Rectal smooth muscle tissue (tissue), 1 donor: ENCODE results near the gene ZNF766.

Experiments
- H3K27ac ChIP-seq: one replicate; pipeline ENCODE4 v1.7.0; 2013; ENCODE audit warnings: low read depth, low read length, inconsistent platforms
- H3K27me3 ChIP-seq: one replicate; pipeline ENCODE4 v1.7.0; 2013; ENCODE audit warnings: low read length; ENCODE audit not compliant: control insufficient read depth, insufficient read depth
- H3K36me3 ChIP-seq: one replicate; pipeline ENCODE4 v1.7.0; 2013; ENCODE audit warnings: low read length; ENCODE audit not compliant: control insufficient read depth, insufficient read depth
- H3K4me1 ChIP-seq: one replicate; pipeline ENCODE4 v1.7.0; 2013; ENCODE audit warnings: low read length; ENCODE audit not compliant: control insufficient read depth, insufficient read depth
- H3K4me3 ChIP-seq: one replicate; pipeline ENCODE4 v1.7.0; 2013; ENCODE audit warnings: low read length
- H3K9ac ChIP-seq: one replicate; pipeline ENCODE4 v1.7.0; 2013; ENCODE audit warnings: low read length

Gene ZNF766

GRCh38 chr19:52345162-52345561 is 75.8 kb downstream of the ZNF766 start:
- H3K4me3 ChIP-seq: no peak overlapping the region
- H3K9ac ChIP-seq: no peak overlapping the region
- no peaks in the 10 kb centered on the region for H3K4me1 ChIP-seq
- H3K27ac ChIP-seq: no peak overlapping the region
- peaks cover 5% of the 10 kb centered on the region for H3K36me3 ChIP-seq
- H3K27me3 ChIP-seq: no peaks in the 10 kb centered on the region
